PFSK-1 (cell line): ENCODE measurements around the gene WDR64.

Experiments
- FOXP2 ChIP-seq: optimal IDR thresholded peaks from 2 replicates; pipeline ENCODE3; 2011; ENCODE audit warnings: borderline replicate concordance, control low read depth, inconsistent platforms; ENCODE audit not compliant: insufficient read depth; ENCODE audit errors: extremely low read length, extremely low read depth
- POLR2AphosphoS5 ChIP-seq: IDR thresholded peaks from 2 replicates; pipeline ENCODE4 v1.6.1; 2012; ENCODE audit warnings: low read depth, mild to moderate bottlenecking, control low read depth, low read length, moderate library complexity
- SIN3A ChIP-seq: IDR thresholded peaks from 2 replicates; pipeline ENCODE4 v1.6.1; 2012; ENCODE audit warnings: mild to moderate bottlenecking, low read length, moderate library complexity, borderline replicate concordance; ENCODE audit not compliant: insufficient read depth
- TAF1 ChIP-seq: IDR thresholded peaks from 2 replicates; pipeline ENCODE4 v1.6.1; 2012; ENCODE audit warnings: low read length, control low read depth, borderline replicate concordance; ENCODE audit not compliant: insufficient read depth
- TF ChIP-seq, protein P1 (sequence below), 2 experiments: IDR thresholded peaks; 2 replicates each; pipeline versions ENCODE4 v1.6.1 to v1.8.0; 2011 to 2012; ENCODE audit warnings: low read depth in 2 of 2, low read length in 2 of 2, control low read depth in 1 of 2, inconsistent platforms in 1 of 2, mild to moderate bottlenecking in 1 of 2, moderate library complexity in 1 of 2; ENCODE audit not compliant: insufficient read depth in 1 of 2

DNA sequence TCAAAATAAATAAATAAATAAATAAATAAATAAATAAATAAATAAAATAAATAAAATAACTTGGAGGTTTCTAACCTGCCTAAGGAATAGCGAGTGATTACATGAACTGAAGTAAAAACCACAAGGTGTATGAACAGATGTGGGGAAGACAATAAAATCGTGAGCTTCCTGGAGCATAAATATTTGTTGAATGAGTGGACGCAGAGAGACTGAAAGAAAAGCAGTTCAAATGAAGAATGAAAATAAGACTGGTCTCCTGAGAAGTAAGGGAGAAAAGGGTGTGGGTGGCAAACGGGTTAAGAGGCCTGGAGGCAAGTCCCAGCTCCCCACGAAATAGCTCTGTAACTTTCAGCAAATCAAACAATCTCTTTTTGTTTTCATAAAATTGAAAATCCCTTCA lies 45.5 kb upstream of the WDR64 start:
- TF ChIP-seq, protein P1, sequence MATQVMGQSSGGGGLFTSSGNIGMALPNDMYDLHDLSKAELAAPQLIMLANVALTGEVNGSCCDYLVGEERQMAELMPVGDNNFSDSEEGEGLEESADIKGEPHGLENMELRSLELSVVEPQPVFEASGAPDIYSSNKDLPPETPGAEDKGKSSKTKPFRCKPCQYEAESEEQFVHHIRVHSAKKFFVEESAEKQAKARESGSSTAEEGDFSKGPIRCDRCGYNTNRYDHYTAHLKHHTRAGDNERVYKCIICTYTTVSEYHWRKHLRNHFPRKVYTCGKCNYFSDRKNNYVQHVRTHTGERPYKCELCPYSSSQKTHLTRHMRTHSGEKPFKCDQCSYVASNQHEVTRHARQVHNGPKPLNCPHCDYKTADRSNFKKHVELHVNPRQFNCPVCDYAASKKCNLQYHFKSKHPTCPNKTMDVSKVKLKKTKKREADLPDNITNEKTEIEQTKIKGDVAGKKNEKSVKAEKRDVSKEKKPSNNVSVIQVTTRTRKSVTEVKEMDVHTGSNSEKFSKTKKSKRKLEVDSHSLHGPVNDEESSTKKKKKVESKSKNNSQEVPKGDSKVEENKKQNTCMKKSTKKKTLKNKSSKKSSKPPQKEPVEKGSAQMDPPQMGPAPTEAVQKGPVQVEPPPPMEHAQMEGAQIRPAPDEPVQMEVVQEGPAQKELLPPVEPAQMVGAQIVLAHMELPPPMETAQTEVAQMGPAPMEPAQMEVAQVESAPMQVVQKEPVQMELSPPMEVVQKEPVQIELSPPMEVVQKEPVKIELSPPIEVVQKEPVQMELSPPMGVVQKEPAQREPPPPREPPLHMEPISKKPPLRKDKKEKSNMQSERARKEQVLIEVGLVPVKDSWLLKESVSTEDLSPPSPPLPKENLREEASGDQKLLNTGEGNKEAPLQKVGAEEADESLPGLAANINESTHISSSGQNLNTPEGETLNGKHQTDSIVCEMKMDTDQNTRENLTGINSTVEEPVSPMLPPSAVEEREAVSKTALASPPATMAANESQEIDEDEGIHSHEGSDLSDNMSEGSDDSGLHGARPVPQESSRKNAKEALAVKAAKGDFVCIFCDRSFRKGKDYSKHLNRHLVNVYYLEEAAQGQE (IDR thresholded peaks at IDR 0.05; ENCODE audit: insufficient read depth in 1 of 2, low read depth in 2 of 2, low read length in 2 of 2) = no peak
- TF ChIP-seq TAF1 (no peak), POLR2AphosphoS5 (no peak), SIN3A (no peak), FOXP2 (no peak)
